Measurements from ENCODE around the gene RHOF.

Gene RHOF

DNA sequence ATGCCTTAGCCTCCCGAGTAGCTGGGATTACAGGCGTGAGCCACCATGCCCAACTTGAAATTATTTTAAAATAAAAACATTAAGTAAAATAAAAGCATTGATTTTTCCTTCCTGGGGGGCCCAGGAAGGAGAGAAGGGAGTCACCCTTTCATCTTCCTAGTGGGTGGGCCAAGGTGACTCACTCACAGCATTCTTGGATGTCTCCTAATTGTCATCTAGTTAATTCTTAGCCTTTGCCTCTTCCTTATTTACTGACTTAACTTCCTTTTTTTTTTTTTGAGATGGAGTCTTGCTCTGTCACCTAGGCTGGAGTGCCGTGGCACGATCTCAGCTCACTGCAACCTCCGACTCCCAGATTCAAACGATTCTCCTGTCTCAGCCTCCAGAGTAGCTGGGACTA is 51.7 kb downstream of the RHOF start:
- no peak for DNase-seq (ENCODE audit: low spot score)

DNA sequence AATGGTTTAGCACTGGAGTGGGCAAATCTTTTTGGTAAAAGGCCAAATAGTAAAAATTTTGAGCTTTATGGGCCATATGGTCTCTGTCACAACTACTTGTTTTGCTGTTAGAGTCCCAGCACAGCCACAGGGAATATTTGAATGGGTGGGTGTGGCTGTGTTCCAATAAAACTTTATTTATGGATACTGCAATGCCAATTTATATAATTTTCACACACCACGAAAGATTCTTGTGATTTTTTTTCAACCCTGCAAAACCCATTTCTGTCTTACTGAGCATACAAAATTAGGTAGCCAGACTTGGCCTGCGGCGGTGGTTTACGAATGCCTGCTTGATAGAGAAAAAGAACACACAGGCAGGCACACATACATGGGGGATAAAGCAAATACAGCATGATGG is 52.6 kb downstream of the RHOF start:
- no peak for DNase-seq (ENCODE audit: low spot score)

- DNase-seq (ENCODE audit: low spot score): no peak
Observed at GRCh38 chr12:121738340-121738858, 55.1 kb downstream of the RHOF start.

GRCh38 chr12:121733849-121734248 is 59.6 kb downstream of the RHOF start:
- no peak for DNase-seq (ENCODE audit: low spot score)

- no peak for DNase-seq (ENCODE audit: low spot score)
Observed at GRCh38 chr12:121731473-121731872, 62.0 kb downstream of the RHOF start.

- no peak for DNase-seq (ENCODE audit: low spot score)
Observed at GRCh38 chr12:121729021-121729420, 64.5 kb downstream of the RHOF start.

All from NAMALWA (cell line).